ENCODE measurements around the gene TPRN.

The TPRN gene

GRCh38 chr9:137178939-137179630 is 21.5 kb downstream of the TPRN start:
- TF ChIP-seq REST (IDR thresholded peaks at IDR 0.05; ENCODE audit: low read depth) (no peak), NFIC (IDR thresholded peaks at IDR 0.05) (no peak), TAF1 (IDR thresholded peaks at IDR 0.05; ENCODE audit: low read depth) (no peak), YY1 (IDR thresholded peaks at IDR 0.05; ENCODE audit: low read depth) (no peak), CREB1 (IDR thresholded peaks at IDR 0.05; ENCODE audit: low read depth) (no peak), EGR1 (IDR thresholded peaks at IDR 0.05) (no peak), USF1 (IDR thresholded peaks at IDR 0.05) (no peak), FOXM1 (IDR thresholded peaks at IDR 0.05; ENCODE audit: borderline replicate concordance, low read depth) (no peak), TCF12 (IDR thresholded peaks at IDR 0.05; ENCODE audit: low read depth) (no peak)

- no peak for TF ChIP-seq EGR1 (IDR thresholded peaks at IDR 0.05)
- no peak for TF ChIP-seq RAD21 (IDR thresholded peaks at IDR 0.05; ENCODE audit: low read depth)
- TF ChIP-seq EP300 (IDR thresholded peaks at IDR 0.05; ENCODE audit: borderline replicate concordance) = no peak
- no peak for TF ChIP-seq TEAD4 (IDR thresholded peaks at IDR 0.05)
- no peak for TF ChIP-seq REST (IDR thresholded peaks at IDR 0.05; ENCODE audit: low read depth)
- TF ChIP-seq, protein P1, sequence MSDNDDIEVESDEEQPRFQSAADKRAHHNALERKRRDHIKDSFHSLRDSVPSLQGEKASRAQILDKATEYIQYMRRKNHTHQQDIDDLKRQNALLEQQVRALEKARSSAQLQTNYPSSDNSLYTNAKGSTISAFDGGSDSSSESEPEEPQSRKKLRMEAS (IDR thresholded peaks at IDR 0.05) = no peak
- no peak for TF ChIP-seq USF1 (IDR thresholded peaks at IDR 0.05)
- TF ChIP-seq YY1 (IDR thresholded peaks at IDR 0.05; ENCODE audit: low read depth) = no peak
- TF ChIP-seq ZBTB7A (IDR thresholded peaks at IDR 0.05; ENCODE audit: low read depth) = no peak
- TF ChIP-seq NFIC (IDR thresholded peaks at IDR 0.05) = no peak
Observed at GRCh38 chr9:137178201-137178938, 22.2 kb downstream of the TPRN start.

- no peak for TF ChIP-seq FOXM1 (IDR thresholded peaks at IDR 0.05; ENCODE audit: borderline replicate concordance, low read depth)
- TF ChIP-seq RAD21 (IDR thresholded peaks at IDR 0.05; ENCODE audit: low read depth) = peak; percentile 41; the same call in 1 of the 2 replicates
Observed at GRCh38 chr9:137176302-137177182, 24.0 kb downstream of the TPRN start.

DNA sequence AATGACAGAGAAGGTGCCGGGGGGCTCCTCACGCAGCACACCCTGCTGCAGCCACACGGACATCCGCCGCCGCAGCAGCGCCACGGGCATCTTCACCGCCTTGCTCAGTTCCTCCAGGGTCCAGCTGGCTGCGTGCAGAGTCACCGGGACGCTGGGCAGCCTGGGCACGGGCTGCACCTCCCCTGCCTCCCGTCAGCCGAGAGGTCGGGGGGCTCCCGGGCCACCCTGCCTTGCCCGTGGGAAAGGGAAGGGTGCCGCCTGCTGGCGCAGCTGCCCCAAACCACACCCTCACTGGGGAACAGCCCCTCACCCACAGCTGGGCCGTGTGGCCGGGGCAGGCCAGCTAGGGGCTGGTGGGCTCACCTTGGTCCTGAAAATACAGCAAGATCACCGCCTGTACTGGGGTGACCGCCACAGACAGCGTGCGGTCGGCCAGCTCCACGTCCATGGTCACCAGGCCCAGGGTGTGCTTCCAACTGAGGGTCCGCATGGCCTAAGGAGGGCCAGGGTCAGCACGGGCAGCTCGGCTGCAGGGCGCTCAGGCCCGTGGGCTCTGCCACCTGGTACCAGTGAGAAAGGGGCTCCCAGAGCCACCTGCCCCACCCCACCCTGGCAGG is 25.1 kb downstream of the TPRN start:
- TF ChIP-seq TEAD4 (IDR thresholded peaks at IDR 0.05) = no peak
- TF ChIP-seq, protein P1 (IDR thresholded peaks at IDR 0.05) = no peak
- no peak for TF ChIP-seq REST (IDR thresholded peaks at IDR 0.05; ENCODE audit: low read depth)
- TF ChIP-seq CREB1 (IDR thresholded peaks at IDR 0.05; ENCODE audit: low read depth) = no peak
- no peak for TF ChIP-seq USF1 (IDR thresholded peaks at IDR 0.05)
- no peak for TF ChIP-seq FOXM1 (IDR thresholded peaks at IDR 0.05; ENCODE audit: borderline replicate concordance, low read depth)
- no peak for TF ChIP-seq EGR1 (IDR thresholded peaks at IDR 0.05)
